GM23338 (cell line): Measurements from ENCODE around the gene DUS2. TPM values are rescaled to one million over a fixed set of nuclear protein-coding genes. Genes with fewer than 3 reads are reported as not detected.

Source experiments
- ATAC-seq: fragments of 200-7000 bp; cut with Tn5 transposase; 3 replicates; pipeline ENCODE4 v1.9.1; 2020
- DNase-seq: peaks from one replicate; pipeline ENCODE4 v3.0.0-alpha.2; 2015; ENCODE audit warnings: low spot score
- H2AFZ ChIP-seq: fragments of 200-600 bp; sonication (generic); 2 replicates; pipeline ENCODE4 v1.8.0; 2016; ENCODE audit warnings: antibody characterized with exemption, mild to moderate bottlenecking, moderate library complexity
- H3F3A ChIP-seq: fragments of 200-600 bp; sonication (generic); replicated peaks from 2 replicates; pipeline ENCODE4 v1.8.0; 2017; ENCODE audit warnings: antibody characterized with exemption, mixed run types, low read depth
- H3K27ac ChIP-seq: fragments of 200-600 bp; sonication (generic); 2 replicates; pipeline ENCODE4 v1.6.1; 2016; ENCODE audit warnings: low read depth
- H3K27me3 ChIP-seq: fragments of 200-600 bp; sonication (generic); 2 replicates; pipeline ENCODE4 v1.8.0; 2016; ENCODE audit warnings: mild to moderate bottlenecking, mixed run types, moderate library complexity; ENCODE audit not compliant: insufficient read depth
- H3K36me3 ChIP-seq: fragments of 200-600 bp; sonication (generic); 2 replicates; pipeline ENCODE4 v1.8.0; 2016; ENCODE audit warnings: mild to moderate bottlenecking; ENCODE audit not compliant: insufficient read depth
- H3K4me1 ChIP-seq: fragments of 200-600 bp; sonication (generic); 2 replicates; pipeline ENCODE4 v1.8.0; 2016; ENCODE audit warnings: mild to moderate bottlenecking, moderate library complexity; ENCODE audit not compliant: insufficient read depth
- H3K4me2 ChIP-seq: fragments of 200-600 bp; sonication (generic); 2 replicates; pipeline ENCODE4 v1.7.1; 2017; ENCODE audit warnings: mixed run types
- H3K4me3 ChIP-seq: fragments of 200-600 bp; sonication (generic); 2 replicates; pipeline ENCODE4 v1.6.1; 2016; ENCODE audit warnings: mixed run types
- H3K79me2 ChIP-seq: fragments of 200-600 bp; sonication (generic); replicated peaks from 2 replicates; pipeline ENCODE4 v1.8.0; 2017; ENCODE audit warnings: mild to moderate bottlenecking; ENCODE audit not compliant: insufficient read depth
- H3K9me2 ChIP-seq: fragments of 200-600 bp; sonication (generic); 2 replicates; pipeline ENCODE4 v1.8.0; 2017; ENCODE audit not compliant: insufficient read depth
- H4K20me1 ChIP-seq: fragments of 200-600 bp; sonication (generic); replicated peaks from 2 replicates; pipeline ENCODE4 v1.8.0; 2017; ENCODE audit warnings: mild to moderate bottlenecking; ENCODE audit not compliant: insufficient read depth
- H3K27ac Mint-ChIP-seq: 2 replicates; pipeline ENCODE4 v1.8.0; 2020; ENCODE audit warnings: inconsistent platforms, mild to moderate bottlenecking, moderate library complexity, mixed read lengths
- H3K27me3 Mint-ChIP-seq: 3 replicates; pipeline ENCODE4 v1.8.0; 2022; ENCODE audit warnings: low read depth, mild to moderate bottlenecking, moderate library complexity, mixed read lengths, inconsistent platforms; ENCODE audit not compliant: insufficient read depth, poor library complexity
- H3K36me3 Mint-ChIP-seq: 3 replicates; pipeline ENCODE4 v1.8.0; 2021; ENCODE audit warnings: low read depth, mild to moderate bottlenecking, inconsistent platforms, moderate library complexity, mixed read lengths
- H3K4me1 Mint-ChIP-seq: 3 replicates; pipeline ENCODE4 v1.8.0; 2020; ENCODE audit warnings: mild to moderate bottlenecking, inconsistent platforms, mixed read lengths
- H3K4me3 Mint-ChIP-seq: 3 replicates; pipeline ENCODE4 v1.8.0; 2021; ENCODE audit warnings: moderate library complexity, mild to moderate bottlenecking, inconsistent platforms, mixed read lengths
- H3K9me3 Mint-ChIP-seq: 3 replicates; pipeline ENCODE4 v1.8.0; 2020; ENCODE audit warnings: moderate library complexity, mild to moderate bottlenecking, inconsistent platforms, mixed read lengths
- POLR2AphosphoS5 ChIP-seq: IDR thresholded peaks from 2 replicates; pipeline ENCODE4 v1.6.1; 2016; ENCODE audit warnings: antibody characterized with exemption, low read depth
- REST ChIP-seq: IDR thresholded peaks from one replicate; pipeline ENCODE4 v1.6.1; 2018; ENCODE audit warnings: antibody characterized with exemption; ENCODE audit not compliant: unreplicated experiment
- STAT1 ChIP-seq: IDR thresholded peaks from one replicate; pipeline ENCODE4 v1.6.1; 2016; ENCODE audit warnings: antibody characterized with exemption; ENCODE audit not compliant: unreplicated experiment
- ZNF114 ChIP-seq: fragments of 250-450 bp; sonication (Bioruptor Pico); IDR thresholded peaks from 2 replicates; pipeline ENCODE4 v1.5.0; 2020; ENCODE audit warnings: mild to moderate bottlenecking, moderate library complexity
- ZNF462 ChIP-seq: fragments of 250-450 bp; sonication (Bioruptor Pico); IDR thresholded peaks from 2 replicates; pipeline ENCODE4 v1.5.0; 2020; ENCODE audit warnings: mild to moderate bottlenecking, moderate library complexity
- polyA plus RNA-seq: library from polyadenylated mRNA; unstranded; fragments of >200 nt; fragmentation: Nextera tagmentation; extraction: Ambion mirVana; gene quantifications from 2 replicates; pipeline ENCODE4 v1.2.1, GENCODE V29; 2016
- total RNA-seq: library from RNA; depleted of rRNA; stranded (reverse); fragments of >200 nt; shearing (Covaris generic); gene quantifications from 2 replicates; pipeline ENCODE4 v1.2.3, GENCODE V29; 2014

Gene DUS2
- total and polyA plus RNA-seq, 2 experiments from 2014 or later: 13.3 to 26.4 TPM

GRCh38 chr16:68086336-68086841 lies 63.3 kb downstream of the DUS2 start (continued):
- TF ChIP-seq REST (no peak), ZNF114 (CRISPR knock-in tag) (no peak)

GRCh38 chr16:68086860-68087268 lies 63.8 kb downstream of the DUS2 start:
- H3K4me1 ChIP-seq: peaks cover 26% of the 10 kb centered on the region
- H3K27me3 ChIP-seq: no peaks in the 10 kb centered on the region
- DNase-seq: no peak
- H2AFZ ChIP-seq: no peak overlapping the region
- TF ChIP-seq ZNF462 (no peak), POLR2AphosphoS5 (no peak), STAT1 (no peak), ZNF114 (CRISPR knock-in tag) (no peak)
- Mint-ChIP-seq H3K27me3 (peaks cover 5% of the 10 kb centered on the region), H3K4me3 (peak overlapping the region; percentile 99), H3K27ac (no peak overlapping the region), H3K9me3 (no peaks in the 10 kb centered on the region), H3K36me3 (no peaks in the 10 kb centered on the region; the same call in 2 of the 3 replicates), H3K4me1 (peaks cover 32% of the 10 kb centered on the region)
- H3K4me2 ChIP-seq: peak overlapping the region; percentile 82
- peak overlapping the region; percentile 60 for H3K4me3 ChIP-seq
- ATAC-seq: no peak
- peaks cover 9% of the 10 kb centered on the region for H3F3A ChIP-seq
- peaks cover 24% of the 10 kb centered on the region for H4K20me1 ChIP-seq
- H3K9me2 ChIP-seq: no peaks in the 10 kb centered on the region
- H3K79me2 ChIP-seq: peaks cover 62% of the 10 kb centered on the region
- H3K27ac ChIP-seq: no peak overlapping the region
- no peaks in the 10 kb centered on the region for H3K36me3 ChIP-seq
